Liver (tissue), 9 donors: ENCODE results near the gene IRX2. TPM values are rescaled to one million over a fixed set of nuclear protein-coding genes. Genes with fewer than 3 reads are reported as not detected.

Source experiments
- DNase-seq: peaks from one replicate; pipeline ENCODE4 v3.0.0-alpha.2; 2017; ENCODE audit warnings: low spot score
- H3K27ac ChIP-seq, 2 donors: one replicate each; pipeline ENCODE4 v1.7.0; 2013; ENCODE audit warnings: inconsistent platforms in 2 of 2, low read length in 2 of 2, control low read depth in 1 of 2, low read depth in 1 of 2, mild to moderate bottlenecking in 1 of 2
- H3K27me3 ChIP-seq, 4 donors: one replicate each; pipeline versions ENCODE4 v1.6.1 to v1.7.0; 2013; ENCODE audit warnings: low read length in 3 of 4, inconsistent platforms in 1 of 4, mild to moderate bottlenecking in 1 of 4, moderate library complexity in 1 of 4; ENCODE audit not compliant: control insufficient read depth in 4 of 4, insufficient read depth in 4 of 4
- H3K36me3 ChIP-seq, 4 donors: one replicate each; pipeline versions ENCODE4 v1.6.1 to v1.7.0; 2013; ENCODE audit warnings: low read length in 3 of 4, mild to moderate bottlenecking in 3 of 4, low read depth in 1 of 4, moderate library complexity in 1 of 4; ENCODE audit not compliant: control insufficient read depth in 4 of 4, insufficient read depth in 3 of 4
- H3K4me1 ChIP-seq, 4 donors: one replicate each; pipeline versions ENCODE4 v1.6.1 to v1.7.0; 2013; ENCODE audit warnings: low read length in 3 of 4, mild to moderate bottlenecking in 3 of 4, moderate library complexity in 1 of 4; ENCODE audit not compliant: control insufficient read depth in 4 of 4, insufficient read depth in 4 of 4
- H3K4me3 ChIP-seq, 3 donors: one replicate each; pipeline versions ENCODE4 v1.6.1 to v1.7.0; 2013; ENCODE audit warnings: low read length in 3 of 3, control low read depth in 1 of 3, low read depth in 1 of 3, mild to moderate bottlenecking in 1 of 3
- H3K9ac ChIP-seq, 2 donors: one replicate each; pipeline ENCODE4 v1.7.0; 2013; ENCODE audit warnings: low read length in 2 of 2, mild to moderate bottlenecking in 2 of 2, moderate library complexity in 2 of 2, control low read depth in 1 of 2, low read depth in 1 of 2
- H3K9me3 ChIP-seq, 4 donors: one replicate each; pipeline versions ENCODE4 v1.6.1 to v1.7.0; 2013; ENCODE audit warnings: low read length in 3 of 4; ENCODE audit not compliant: control insufficient read depth in 4 of 4
- EGR1 ChIP-seq, 2 donors: IDR thresholded peaks; 2 replicates each; pipeline ENCODE4 v1.6.1; 2016 to 2018; ENCODE audit warnings: antibody characterized with exemption in 2 of 2, low read depth in 2 of 2
- FOXA1 ChIP-seq: IDR thresholded peaks from 2 replicates; pipeline ENCODE4 v1.6.1; 2016; ENCODE audit warnings: antibody characterized with exemption
- FOXA2 ChIP-seq: IDR thresholded peaks from 2 replicates; pipeline ENCODE4 v1.6.1; 2016; ENCODE audit warnings: antibody characterized with exemption
- GABPA ChIP-seq, 2 donors: IDR thresholded peaks in 1 of 2; conservative IDR thresholded peaks in 1 of 2; 2 replicates each; pipeline ENCODE4 v1.6.1; 2016; ENCODE audit warnings: antibody characterized with exemption in 2 of 2, mild to moderate bottlenecking in 1 of 2, moderate library complexity in 1 of 2
- HNF4A ChIP-seq, 2 donors: conservative IDR thresholded peaks; 2 replicates each; pipeline ENCODE4 v1.6.1; 2016; ENCODE audit warnings: antibody characterized with exemption in 2 of 2, mild to moderate bottlenecking in 2 of 2
- HNF4G ChIP-seq: IDR thresholded peaks from 2 replicates; pipeline ENCODE4 v1.6.1; 2016; ENCODE audit warnings: antibody characterized with exemption
- JUND ChIP-seq, 2 donors: IDR thresholded peaks; 2 replicates each; pipeline ENCODE4 v1.6.1; 2016; ENCODE audit warnings: antibody characterized with exemption in 2 of 2
- NR2F2 ChIP-seq: IDR thresholded peaks from 2 replicates; pipeline ENCODE4 v1.6.1; 2016; ENCODE audit warnings: antibody characterized with exemption
- RAD21 ChIP-seq, 2 donors: IDR thresholded peaks; 2 replicates each; pipeline ENCODE4 v1.6.1; 2016; ENCODE audit warnings: antibody characterized with exemption in 2 of 2, mild to moderate bottlenecking in 2 of 2
- RXRA ChIP-seq, 2 donors: IDR thresholded peaks; 2 replicates each; pipeline ENCODE4 v1.6.1; 2017 to 2018; ENCODE audit warnings: antibody characterized with exemption in 2 of 2, mild to moderate bottlenecking in 1 of 2
- SP1 ChIP-seq: IDR thresholded peaks from 2 replicates; pipeline ENCODE4 v1.6.1; 2018; ENCODE audit warnings: antibody characterized with exemption, mild to moderate bottlenecking
- TAF1 ChIP-seq: conservative IDR thresholded peaks from 2 replicates; pipeline ENCODE4 v1.6.1; 2016; ENCODE audit warnings: antibody characterized with exemption, mild to moderate bottlenecking
- YY1 ChIP-seq: IDR thresholded peaks from 2 replicates; pipeline ENCODE4 v1.6.1; 2016; ENCODE audit warnings: antibody characterized with exemption, mild to moderate bottlenecking
- WGBS: extraction: QIAGEN DNeasy Blood & Tissue Kit; methylation state at CpG from one replicate; pipeline ENCODE4 v1.1.7; 2013; 5-methylcytosine and 5-hydroxymethylcytosine counted together
- polyA plus RNA-seq, 2 donors: library from polyadenylated mRNA; stranded (reverse) in 1 of 2; unstranded in 1 of 2; fragments of 200-250 nt in 1 of 2; fragments of >200 nt in 1 of 2; fragmentation: Nextera tagmentation in 1 of 2; extraction: Ambion mirVana in 1 of 2; gene quantifications; one replicate each; pipeline versions ENCODE4 v1.2.1 to v1.2.3, GENCODE V29; 2013 to 2015
- total RNA-seq, 2 donors: library from RNA; depleted of rRNA; stranded (reverse); fragments of >200 nt; gene quantifications; one replicate each; pipeline ENCODE4 v1.2.3, GENCODE V29; 2014
- TF ChIP-seq, protein P1 (sequence below): IDR thresholded peaks from 2 replicates; pipeline ENCODE4 v1.6.1; 2016; ENCODE audit warnings: antibody characterized with exemption
- TF ChIP-seq, protein P2 (sequence below): IDR thresholded peaks from 2 replicates; pipeline ENCODE4 v1.6.1; 2016; ENCODE audit warnings: antibody characterized with exemption
- TF ChIP-seq, protein P3 (sequence below): fragments of 150-350 bp; IDR thresholded peaks from 2 replicates; pipeline ENCODE4 v1.5.1; 2017; ENCODE audit warnings: improper control_type of control experiment, low read depth, low read length; ENCODE audit not compliant: missing input control
- TF ChIP-seq, protein P4 (sequence below): IDR thresholded peaks from 2 replicates; pipeline ENCODE4 v1.6.1; 2016; ENCODE audit warnings: antibody characterized with exemption
- TF ChIP-seq, protein P5 (sequence below): IDR thresholded peaks from 2 replicates; pipeline ENCODE4 v1.6.1; 2016; ENCODE audit warnings: antibody characterized with exemption, mild to moderate bottlenecking
- donor health status: healthy.
- donor health status: healthy.
- donor health status: healthy.
- donor health status: healthy.
- donor health status: healthy.

IRX2 gene
- total and polyA plus RNA-seq, 4 donors, result not detected

DNA sequence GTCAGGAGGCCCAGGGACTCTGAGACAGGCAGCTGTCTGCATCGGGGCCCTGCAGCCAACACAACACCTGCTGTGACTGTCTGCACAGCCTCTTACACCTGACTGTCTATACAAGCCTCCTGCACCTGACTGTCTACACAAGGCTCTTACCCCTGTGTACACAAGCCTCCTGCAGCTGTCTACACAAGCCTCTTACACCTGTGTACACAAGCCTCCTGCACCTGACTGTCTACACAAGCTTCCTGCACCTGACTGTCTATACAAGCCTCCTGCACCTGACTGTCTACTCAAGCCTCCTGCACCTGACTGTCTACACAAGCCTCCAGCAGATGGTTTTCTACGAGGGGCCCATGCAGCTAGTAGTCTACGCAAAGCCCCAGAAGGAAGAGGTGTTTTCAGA lies 18.6 kb downstream of the IRX2 start:
- Histone ChIP-seq H3K9ac (no peak overlapping the region), H3K27ac (no peak overlapping the region), H3K36me3 (no peaks in the 10 kb centered on the region), H3K4me1 (no peaks in the 10 kb centered on the region), H3K9me3 (peaks cover 0 to 4% (median 1%) of the 10 kb centered on the region in 4 donors), H3K27me3 (peaks cover 0 to 18% (median 7%) of the 10 kb centered on the region in 4 donors), H3K4me3 (no peak overlapping the region)
- DNase-seq, result no peak
- TF ChIP-seq JUND (IDR thresholded peaks at IDR 0.05), result no peak
- no peak for TF ChIP-seq HNF4A (conservative IDR thresholded peaks at IDR 0.05)
- no peak for TF ChIP-seq YY1
- no peak for TF ChIP-seq HNF4G
- TF ChIP-seq, protein P1, sequence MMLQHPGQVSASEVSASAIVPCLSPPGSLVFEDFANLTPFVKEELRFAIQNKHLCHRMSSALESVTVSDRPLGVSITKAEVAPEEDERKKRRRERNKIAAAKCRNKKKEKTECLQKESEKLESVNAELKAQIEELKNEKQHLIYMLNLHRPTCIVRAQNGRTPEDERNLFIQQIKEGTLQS, result no peak
- TF ChIP-seq SP1, result no peak
- TF ChIP-seq FOXA1, result no peak
- no peak for TF ChIP-seq FOXA2
- no peak for TF ChIP-seq RAD21 (IDR thresholded peaks at IDR 0.05)
- TF ChIP-seq, protein P2, sequence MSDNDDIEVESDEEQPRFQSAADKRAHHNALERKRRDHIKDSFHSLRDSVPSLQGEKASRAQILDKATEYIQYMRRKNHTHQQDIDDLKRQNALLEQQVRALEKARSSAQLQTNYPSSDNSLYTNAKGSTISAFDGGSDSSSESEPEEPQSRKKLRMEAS, result no peak
- TF ChIP-seq, protein P3, sequence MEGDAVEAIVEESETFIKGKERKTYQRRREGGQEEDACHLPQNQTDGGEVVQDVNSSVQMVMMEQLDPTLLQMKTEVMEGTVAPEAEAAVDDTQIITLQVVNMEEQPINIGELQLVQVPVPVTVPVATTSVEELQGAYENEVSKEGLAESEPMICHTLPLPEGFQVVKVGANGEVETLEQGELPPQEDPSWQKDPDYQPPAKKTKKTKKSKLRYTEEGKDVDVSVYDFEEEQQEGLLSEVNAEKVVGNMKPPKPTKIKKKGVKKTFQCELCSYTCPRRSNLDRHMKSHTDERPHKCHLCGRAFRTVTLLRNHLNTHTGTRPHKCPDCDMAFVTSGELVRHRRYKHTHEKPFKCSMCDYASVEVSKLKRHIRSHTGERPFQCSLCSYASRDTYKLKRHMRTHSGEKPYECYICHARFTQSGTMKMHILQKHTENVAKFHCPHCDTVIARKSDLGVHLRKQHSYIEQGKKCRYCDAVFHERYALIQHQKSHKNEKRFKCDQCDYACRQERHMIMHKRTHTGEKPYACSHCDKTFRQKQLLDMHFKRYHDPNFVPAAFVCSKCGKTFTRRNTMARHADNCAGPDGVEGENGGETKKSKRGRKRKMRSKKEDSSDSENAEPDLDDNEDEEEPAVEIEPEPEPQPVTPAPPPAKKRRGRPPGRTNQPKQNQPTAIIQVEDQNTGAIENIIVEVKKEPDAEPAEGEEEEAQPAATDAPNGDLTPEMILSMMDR, result no peak
- TF ChIP-seq, protein P4, sequence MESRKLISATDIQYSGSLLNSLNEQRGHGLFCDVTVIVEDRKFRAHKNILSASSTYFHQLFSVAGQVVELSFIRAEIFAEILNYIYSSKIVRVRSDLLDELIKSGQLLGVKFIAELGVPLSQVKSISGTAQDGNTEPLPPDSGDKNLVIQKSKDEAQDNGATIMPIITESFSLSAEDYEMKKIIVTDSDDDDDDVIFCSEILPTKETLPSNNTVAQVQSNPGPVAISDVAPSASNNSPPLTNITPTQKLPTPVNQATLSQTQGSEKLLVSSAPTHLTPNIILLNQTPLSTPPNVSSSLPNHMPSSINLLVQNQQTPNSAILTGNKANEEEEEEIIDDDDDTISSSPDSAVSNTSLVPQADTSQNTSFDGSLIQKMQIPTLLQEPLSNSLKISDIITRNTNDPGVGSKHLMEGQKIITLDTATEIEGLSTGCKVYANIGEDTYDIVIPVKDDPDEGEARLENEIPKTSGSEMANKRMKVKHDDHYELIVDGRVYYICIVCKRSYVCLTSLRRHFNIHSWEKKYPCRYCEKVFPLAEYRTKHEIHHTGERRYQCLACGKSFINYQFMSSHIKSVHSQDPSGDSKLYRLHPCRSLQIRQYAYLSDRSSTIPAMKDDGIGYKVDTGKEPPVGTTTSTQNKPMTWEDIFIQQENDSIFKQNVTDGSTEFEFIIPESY, result no peak
- TF ChIP-seq GABPA (IDR thresholded peaks at IDR 0.05 in 1 of 2, conservative IDR thresholded peaks at IDR 0.05 in 1 of 2), result no peak
- no peak for TF ChIP-seq NR2F2
- TF ChIP-seq RXRA (IDR thresholded peaks at IDR 0.05), result no peak
- TF ChIP-seq, protein P5, sequence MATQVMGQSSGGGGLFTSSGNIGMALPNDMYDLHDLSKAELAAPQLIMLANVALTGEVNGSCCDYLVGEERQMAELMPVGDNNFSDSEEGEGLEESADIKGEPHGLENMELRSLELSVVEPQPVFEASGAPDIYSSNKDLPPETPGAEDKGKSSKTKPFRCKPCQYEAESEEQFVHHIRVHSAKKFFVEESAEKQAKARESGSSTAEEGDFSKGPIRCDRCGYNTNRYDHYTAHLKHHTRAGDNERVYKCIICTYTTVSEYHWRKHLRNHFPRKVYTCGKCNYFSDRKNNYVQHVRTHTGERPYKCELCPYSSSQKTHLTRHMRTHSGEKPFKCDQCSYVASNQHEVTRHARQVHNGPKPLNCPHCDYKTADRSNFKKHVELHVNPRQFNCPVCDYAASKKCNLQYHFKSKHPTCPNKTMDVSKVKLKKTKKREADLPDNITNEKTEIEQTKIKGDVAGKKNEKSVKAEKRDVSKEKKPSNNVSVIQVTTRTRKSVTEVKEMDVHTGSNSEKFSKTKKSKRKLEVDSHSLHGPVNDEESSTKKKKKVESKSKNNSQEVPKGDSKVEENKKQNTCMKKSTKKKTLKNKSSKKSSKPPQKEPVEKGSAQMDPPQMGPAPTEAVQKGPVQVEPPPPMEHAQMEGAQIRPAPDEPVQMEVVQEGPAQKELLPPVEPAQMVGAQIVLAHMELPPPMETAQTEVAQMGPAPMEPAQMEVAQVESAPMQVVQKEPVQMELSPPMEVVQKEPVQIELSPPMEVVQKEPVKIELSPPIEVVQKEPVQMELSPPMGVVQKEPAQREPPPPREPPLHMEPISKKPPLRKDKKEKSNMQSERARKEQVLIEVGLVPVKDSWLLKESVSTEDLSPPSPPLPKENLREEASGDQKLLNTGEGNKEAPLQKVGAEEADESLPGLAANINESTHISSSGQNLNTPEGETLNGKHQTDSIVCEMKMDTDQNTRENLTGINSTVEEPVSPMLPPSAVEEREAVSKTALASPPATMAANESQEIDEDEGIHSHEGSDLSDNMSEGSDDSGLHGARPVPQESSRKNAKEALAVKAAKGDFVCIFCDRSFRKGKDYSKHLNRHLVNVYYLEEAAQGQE, result no peak
- no peak for TF ChIP-seq EGR1 (IDR thresholded peaks at IDR 0.05; ENCODE audit: low read depth in 2 of 2)
- no peak for TF ChIP-seq TAF1
- 50% methylated on average over 3 of the region's 3 CpGs for WGBS
